Liver (tissue), 9 donors: ENCODE data around the gene DAAM1. TPM values are rescaled to one million over a fixed set of nuclear protein-coding genes. Genes with fewer than 3 reads are reported as not detected.

Source experiments
- DNase-seq: peaks from one replicate; pipeline ENCODE4 v3.0.0-alpha.2; 2017; ENCODE audit warnings: low spot score
- H3K27ac ChIP-seq, 2 donors: one replicate each; pipeline ENCODE4 v1.7.0; 2013; ENCODE audit warnings: inconsistent platforms in 2 of 2, low read length in 2 of 2, control low read depth in 1 of 2, low read depth in 1 of 2, mild to moderate bottlenecking in 1 of 2
- H3K27me3 ChIP-seq, 4 donors: one replicate each; pipeline versions ENCODE4 v1.6.1 to v1.7.0; 2013; ENCODE audit warnings: low read length in 3 of 4, inconsistent platforms in 1 of 4, mild to moderate bottlenecking in 1 of 4, moderate library complexity in 1 of 4; ENCODE audit not compliant: control insufficient read depth in 4 of 4, insufficient read depth in 4 of 4
- H3K36me3 ChIP-seq, 4 donors: one replicate each; pipeline versions ENCODE4 v1.6.1 to v1.7.0; 2013; ENCODE audit warnings: low read length in 3 of 4, mild to moderate bottlenecking in 3 of 4, low read depth in 1 of 4, moderate library complexity in 1 of 4; ENCODE audit not compliant: control insufficient read depth in 4 of 4, insufficient read depth in 3 of 4
- H3K4me1 ChIP-seq, 4 donors: one replicate each; pipeline versions ENCODE4 v1.6.1 to v1.7.0; 2013; ENCODE audit warnings: low read length in 3 of 4, mild to moderate bottlenecking in 3 of 4, moderate library complexity in 1 of 4; ENCODE audit not compliant: control insufficient read depth in 4 of 4, insufficient read depth in 4 of 4
- H3K4me3 ChIP-seq, 3 donors: one replicate each; pipeline versions ENCODE4 v1.6.1 to v1.7.0; 2013; ENCODE audit warnings: low read length in 3 of 3, control low read depth in 1 of 3, low read depth in 1 of 3, mild to moderate bottlenecking in 1 of 3
- H3K9ac ChIP-seq, 2 donors: one replicate each; pipeline ENCODE4 v1.7.0; 2013; ENCODE audit warnings: low read length in 2 of 2, mild to moderate bottlenecking in 2 of 2, moderate library complexity in 2 of 2, control low read depth in 1 of 2, low read depth in 1 of 2
- H3K9me3 ChIP-seq, 4 donors: one replicate each; pipeline versions ENCODE4 v1.6.1 to v1.7.0; 2013; ENCODE audit warnings: low read length in 3 of 4; ENCODE audit not compliant: control insufficient read depth in 4 of 4
- FOXA2 ChIP-seq: IDR thresholded peaks from 2 replicates; pipeline ENCODE4 v1.6.1; 2016; ENCODE audit warnings: antibody characterized with exemption
- GABPA ChIP-seq, 2 donors: IDR thresholded peaks in 1 of 2; conservative IDR thresholded peaks in 1 of 2; 2 replicates each; pipeline ENCODE4 v1.6.1; 2016; ENCODE audit warnings: antibody characterized with exemption in 2 of 2, mild to moderate bottlenecking in 1 of 2, moderate library complexity in 1 of 2
- HNF4A ChIP-seq, 2 donors: conservative IDR thresholded peaks; 2 replicates each; pipeline ENCODE4 v1.6.1; 2016; ENCODE audit warnings: antibody characterized with exemption in 2 of 2, mild to moderate bottlenecking in 2 of 2
- MAX ChIP-seq: IDR thresholded peaks from 2 replicates; pipeline ENCODE4 v1.6.1; 2016; ENCODE audit warnings: antibody characterized with exemption
- NR2F2 ChIP-seq: IDR thresholded peaks from 2 replicates; pipeline ENCODE4 v1.6.1; 2016; ENCODE audit warnings: antibody characterized with exemption
- REST ChIP-seq: IDR thresholded peaks from 2 replicates; pipeline ENCODE4 v1.6.1; 2016; ENCODE audit warnings: antibody characterized with exemption, mild to moderate bottlenecking
- SP1 ChIP-seq: IDR thresholded peaks from 2 replicates; pipeline ENCODE4 v1.6.1; 2018; ENCODE audit warnings: antibody characterized with exemption, mild to moderate bottlenecking
- TAF1 ChIP-seq: conservative IDR thresholded peaks from 2 replicates; pipeline ENCODE4 v1.6.1; 2016; ENCODE audit warnings: antibody characterized with exemption, mild to moderate bottlenecking
- WGBS: extraction: QIAGEN DNeasy Blood & Tissue Kit; methylation state at CpG from one replicate; pipeline ENCODE4 v1.1.7; 2013; 5-methylcytosine and 5-hydroxymethylcytosine counted together
- polyA plus RNA-seq, 2 donors: library from polyadenylated mRNA; stranded (reverse) in 1 of 2; unstranded in 1 of 2; fragments of 200-250 nt in 1 of 2; fragments of >200 nt in 1 of 2; fragmentation: Nextera tagmentation in 1 of 2; extraction: Ambion mirVana in 1 of 2; gene quantifications; one replicate each; pipeline versions ENCODE4 v1.2.1 to v1.2.3, GENCODE V29; 2013 to 2015
- total RNA-seq, 2 donors: library from RNA; depleted of rRNA; stranded (reverse); fragments of >200 nt; gene quantifications; one replicate each; pipeline ENCODE4 v1.2.3, GENCODE V29; 2014
- donor health status: healthy.
- donor health status: healthy.
- donor health status: healthy.
- donor health status: healthy.
- donor health status: healthy.

The DAAM1 gene
- total and polyA plus RNA-seq, 4 donors: 9.5 to 28.4 (median 18.5) TPM

GRCh38 chr14:59417311-59417710 is 228.8 kb downstream of the DAAM1 start:
- no peak for TF ChIP-seq HNF4A (conservative IDR thresholded peaks at IDR 0.05)
- TF ChIP-seq GABPA (IDR thresholded peaks at IDR 0.05 in 1 of 2, conservative IDR thresholded peaks at IDR 0.05 in 1 of 2): no peak
- TF ChIP-seq REST: no peak
- no peak for TF ChIP-seq MAX
- TF ChIP-seq FOXA2: no peak
- TF ChIP-seq NR2F2: no peak
- TF ChIP-seq SP1: no peak
- H3K9me3 ChIP-seq: no peaks in the 10 kb centered on the region
- H3K27ac ChIP-seq: no peak overlapping the region
- no peaks in the 10 kb centered on the region for H3K36me3 ChIP-seq
- no peaks in the 10 kb centered on the region for H3K4me1 ChIP-seq
- H3K9ac ChIP-seq: no peak overlapping the region
- no peak overlapping the region for H3K4me3 ChIP-seq
- H3K27me3 ChIP-seq: no peaks in the 10 kb centered on the region
- DNase-seq: no peak
- WGBS: 80% methylated on average over 6 of the region's 6 CpGs

GRCh38 chr14:59419303-59419702 is 230.8 kb downstream of the DAAM1 start:
- Histone ChIP-seq H3K27ac (no peak overlapping the region), H3K27me3 (no peaks in the 10 kb centered on the region), H3K36me3 (no peaks in the 10 kb centered on the region), H3K9me3 (no peaks in the 10 kb centered on the region), H3K4me3 (no peak overlapping the region), H3K4me1 (no peaks in the 10 kb centered on the region), H3K9ac (no peak overlapping the region)
- DNase-seq: no peak
- WGBS: 75% methylated on average over 2 of the region's 2 CpGs
- TF ChIP-seq TAF1 (no peak), GABPA (IDR thresholded peaks at IDR 0.05 in 1 of 2, conservative IDR thresholded peaks at IDR 0.05 in 1 of 2) (no peak), SP1 (no peak)
